NCI-H187 (cell line): ENCODE results near the gene TNNC1.

Source experiments
- DNase-seq, 2 experiments: peaks; one replicate each; lab custom pipeline; 2025; lab: John Stamatoyannopoulos, UW

TNNC1 gene

DNA sequence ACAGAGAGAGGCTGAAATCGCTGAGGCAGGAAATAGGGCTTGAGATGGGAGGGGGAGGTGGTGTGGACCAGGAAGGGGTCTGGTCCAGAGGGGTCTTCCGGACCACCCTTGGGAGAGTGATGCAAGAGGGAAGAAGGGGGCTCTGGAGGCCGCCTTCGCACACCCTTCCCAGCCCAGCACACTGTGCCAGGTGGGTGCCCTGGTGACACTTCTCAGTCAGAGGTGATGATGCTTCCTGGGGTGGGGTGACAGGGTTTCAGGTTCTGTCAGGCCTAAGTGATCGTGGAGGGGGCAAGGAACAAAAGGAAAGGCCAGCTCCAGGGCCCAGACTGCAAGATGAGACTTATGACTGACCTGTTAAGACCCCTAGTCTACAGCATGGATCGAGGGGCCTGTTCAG, 21.6 kb downstream of the TNNC1 start:
- DNase-seq: no peak

- DNase-seq: no peak
Measured at GRCh38 chr3:52431459-52432223, 22.2 kb downstream of the TNNC1 start.

- no peak for DNase-seq
Measured at GRCh38 chr3:52430416-52430810, 23.4 kb downstream of the TNNC1 start.

DNA sequence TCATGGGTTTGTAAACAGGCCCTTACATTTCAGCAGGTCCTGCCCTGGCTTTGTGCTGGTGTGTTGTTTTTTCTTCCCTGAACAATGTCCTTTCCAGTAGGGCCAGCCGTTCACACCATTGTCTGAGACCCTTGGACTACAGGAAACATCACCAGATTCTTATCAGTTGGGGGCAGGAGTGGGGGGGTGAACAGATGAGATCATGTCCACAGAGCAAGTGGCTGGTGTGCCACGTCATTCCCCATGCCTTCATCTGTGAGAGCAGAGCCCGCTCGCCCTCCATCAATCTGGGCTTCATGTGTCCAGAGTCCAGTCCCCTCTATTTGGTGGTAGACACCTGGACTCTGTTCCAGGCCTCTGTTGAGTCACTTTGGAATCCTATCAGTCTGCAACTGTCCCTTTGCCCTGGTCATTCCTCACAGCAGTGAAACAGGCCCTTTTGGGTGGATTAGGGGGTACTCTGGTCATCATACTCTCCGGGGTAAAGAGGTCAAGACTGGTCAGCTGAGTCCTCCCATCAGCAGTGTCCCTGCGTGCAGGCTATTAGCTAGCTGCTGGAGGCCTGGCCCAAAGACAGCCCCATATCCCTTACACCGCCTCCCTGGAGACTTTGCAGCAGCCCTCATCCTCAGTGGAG, 23.9 kb downstream of the TNNC1 start:
- DNase-seq: no peak

DNA sequence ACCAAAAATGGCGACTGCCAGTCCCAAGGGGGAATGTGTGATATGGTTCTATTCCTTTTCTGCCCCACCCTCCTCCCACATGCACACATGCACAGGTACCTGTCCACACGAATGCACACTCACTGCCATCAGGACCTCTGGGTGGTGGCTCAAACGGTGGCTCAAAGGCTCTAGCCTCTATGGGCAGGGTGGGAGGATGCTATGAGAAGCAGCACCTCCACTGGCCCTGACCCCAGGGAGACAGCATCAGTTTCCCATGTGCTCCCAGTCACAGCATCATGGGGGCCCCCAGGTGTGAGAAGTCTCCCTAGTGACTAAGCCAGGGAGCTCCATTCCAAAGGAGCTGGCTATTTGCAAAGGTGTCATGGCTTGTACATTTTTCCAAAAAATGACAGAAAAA, 24.8 kb downstream of the TNNC1 start:
- DNase-seq: no peak

GRCh38 chr3:52428151-52429005, 25.5 kb downstream of the TNNC1 start:
- DNase-seq: no peak

- DNase-seq: no peak
Measured at GRCh38 chr3:52423173-52423572, 30.7 kb downstream of the TNNC1 start.

DNA sequence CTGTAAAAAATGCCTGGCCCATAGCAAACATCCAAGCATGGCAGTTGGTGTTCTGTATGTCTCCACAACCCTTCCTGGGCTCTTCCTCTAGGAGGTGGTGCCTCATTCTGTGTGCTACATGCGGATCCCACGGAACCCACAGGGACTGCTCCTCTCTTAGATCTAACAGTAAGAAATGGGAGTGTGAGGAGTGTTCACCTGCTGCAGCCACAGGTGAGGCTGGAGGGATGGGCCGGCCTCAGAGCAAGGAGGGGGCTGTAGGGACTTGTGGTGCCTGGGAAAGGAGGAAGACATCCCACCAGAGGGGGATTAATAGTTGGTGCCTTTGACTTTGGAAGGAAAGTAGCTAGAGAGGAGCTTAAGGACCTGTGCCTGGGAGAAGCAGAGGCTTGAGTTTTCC, 31.2 kb downstream of the TNNC1 start:
- no peak for DNase-seq

- no peak for DNase-seq
Measured at GRCh38 chr3:52420388-52420787, 33.5 kb downstream of the TNNC1 start.

GRCh38 chr3:52415800-52416199, 38.0 kb downstream of the TNNC1 start:
- no peak for DNase-seq

GRCh38 chr3:52408466-52408865, 45.4 kb downstream of the TNNC1 start:
- DNase-seq: no peak

GRCh38 chr3:52407779-52408178, 46.1 kb downstream of the TNNC1 start:
- no peak for DNase-seq

- DNase-seq: no peak
Measured at GRCh38 chr3:52406791-52407510, 46.9 kb downstream of the TNNC1 start.

- DNase-seq: no peak
Measured at GRCh38 chr3:52406231-52406661, 47.6 kb downstream of the TNNC1 start.

- DNase-seq: no peak
Measured at GRCh38 chr3:52405601-52406110, 48.2 kb downstream of the TNNC1 start.

DNA sequence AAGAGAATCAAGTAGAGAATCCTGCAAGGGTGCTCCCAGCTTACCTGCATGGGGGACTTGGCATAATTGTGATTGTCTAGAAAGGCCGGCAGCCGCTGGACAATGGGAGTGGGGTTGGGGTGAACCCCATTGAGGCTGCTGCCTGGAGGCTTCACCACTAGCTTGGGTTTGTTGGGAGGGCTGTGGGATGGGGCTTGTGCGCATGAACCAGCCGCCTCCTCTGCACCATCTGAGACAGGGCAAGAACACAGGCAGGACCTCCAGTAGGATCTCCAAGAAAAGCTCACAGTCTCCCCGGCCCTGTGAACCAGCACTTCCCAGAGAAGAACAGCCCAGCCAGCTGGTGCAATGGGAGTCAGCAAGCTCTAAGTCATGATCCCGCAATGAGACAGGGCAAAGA, 48.8 kb downstream of the TNNC1 start:
- no peak for DNase-seq

DNA sequence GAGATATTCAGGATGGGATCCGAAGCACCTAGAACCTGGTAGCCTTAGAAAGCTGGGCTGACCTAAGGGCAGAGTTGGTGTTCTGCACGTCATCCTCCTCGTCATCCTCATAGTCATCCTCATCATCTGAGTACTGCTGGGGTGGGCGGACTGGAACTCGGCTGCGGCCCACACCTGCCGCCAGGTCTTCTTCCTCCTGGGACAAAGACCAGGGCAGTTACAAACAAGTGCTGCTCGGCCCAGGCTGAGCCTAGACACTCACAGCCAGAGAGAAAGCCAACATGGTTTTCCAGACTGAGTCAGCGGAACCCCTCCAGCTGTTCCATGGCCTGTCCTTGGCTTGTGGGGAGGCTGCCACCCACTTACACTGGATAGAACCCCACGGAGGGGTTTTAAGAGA, 49.5 kb downstream of the TNNC1 start:
- DNase-seq: no peak

GRCh38 chr3:52403955-52404354, 49.9 kb downstream of the TNNC1 start:
- DNase-seq: no peak

GRCh38 chr3:52403271-52403841, 50.5 kb downstream of the TNNC1 start:
- DNase-seq: no peak

DNA sequence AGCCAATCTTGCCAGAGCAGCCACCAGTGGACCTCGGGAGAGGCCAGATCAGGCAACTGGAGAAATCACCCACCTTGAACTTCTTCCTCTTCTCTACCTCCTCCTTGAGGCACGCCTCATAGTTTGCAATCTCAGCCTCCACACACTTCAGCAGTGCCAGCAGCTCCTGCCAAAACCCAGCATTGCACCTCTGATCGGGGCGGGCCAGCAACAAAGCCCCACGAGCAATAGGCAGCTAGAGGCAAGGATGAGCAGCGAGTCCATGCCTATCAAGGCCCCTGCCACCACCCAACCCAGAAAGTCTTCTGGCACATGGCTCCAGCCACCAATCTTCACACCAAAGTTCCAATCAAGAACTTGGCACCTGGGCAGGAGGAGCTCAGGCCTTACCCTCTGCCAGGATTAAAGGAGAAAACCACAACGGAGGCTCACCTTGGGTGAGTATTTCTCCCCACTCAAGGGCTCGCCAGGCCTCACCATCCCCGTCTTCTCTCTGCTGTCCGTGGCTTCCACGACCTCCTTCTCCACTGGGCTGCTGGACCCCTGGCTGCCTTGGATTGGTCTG, 51.1 kb downstream of the TNNC1 start:
- DNase-seq: no peak

GRCh38 chr3:52402101-52402521, 51.7 kb downstream of the TNNC1 start:
- DNase-seq: no peak
